Astrocyte (in vitro differentiated cells and primary cell): ENCODE measurements around the gene OR52I2.

Experiments used
- CTCF ChIP-seq: IDR thresholded peaks from 2 replicates; pipeline ENCODE4 v1.5.1; 2011; ENCODE audit warnings: low read depth, mild to moderate bottlenecking, inconsistent platforms, low read length, moderate library complexity; ENCODE audit not compliant: insufficient read depth
- EZH2 ChIP-seq: IDR thresholded peaks from 2 replicates; pipeline ENCODE4 v1.6.1; 2012; ENCODE audit warnings: mild to moderate bottlenecking, low read length, inconsistent platforms; ENCODE audit not compliant: insufficient read depth

DNA sequence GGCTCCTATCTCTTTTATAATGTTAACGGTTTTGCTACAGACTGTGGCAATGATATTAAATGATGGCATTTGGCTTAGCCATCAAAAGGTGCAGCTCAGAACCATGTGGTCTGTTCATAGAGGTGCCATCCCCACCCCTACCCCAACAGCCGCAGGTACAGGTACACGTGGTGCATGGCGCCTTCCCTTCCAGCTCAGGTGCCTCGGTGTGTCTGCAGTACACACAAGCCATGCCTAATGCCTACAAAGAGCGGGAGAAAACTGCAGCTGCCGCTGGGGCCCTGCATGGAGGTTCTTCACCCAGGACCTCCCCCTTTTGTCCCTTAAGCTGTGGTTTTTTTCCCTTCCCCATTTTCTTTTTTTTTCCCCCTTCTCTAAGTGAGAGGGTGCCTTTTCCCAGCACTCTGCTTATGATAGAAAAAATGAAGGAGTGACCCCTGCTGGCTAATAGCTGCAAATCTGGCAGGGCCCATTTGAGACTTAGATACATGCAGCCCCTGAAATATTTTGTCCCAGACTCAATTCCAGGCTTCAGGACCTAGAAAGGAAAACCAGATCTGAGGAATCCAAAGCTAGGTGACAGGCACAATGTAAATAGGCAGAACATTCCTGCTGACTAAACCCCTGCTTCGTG is 30.1 kb upstream of the OR52I2 start:
- TF ChIP-seq CTCF (peak; percentile 13), EZH2 (no peak)
